ENCODE data around the gene RRP1.

Gene RRP1

DNA sequence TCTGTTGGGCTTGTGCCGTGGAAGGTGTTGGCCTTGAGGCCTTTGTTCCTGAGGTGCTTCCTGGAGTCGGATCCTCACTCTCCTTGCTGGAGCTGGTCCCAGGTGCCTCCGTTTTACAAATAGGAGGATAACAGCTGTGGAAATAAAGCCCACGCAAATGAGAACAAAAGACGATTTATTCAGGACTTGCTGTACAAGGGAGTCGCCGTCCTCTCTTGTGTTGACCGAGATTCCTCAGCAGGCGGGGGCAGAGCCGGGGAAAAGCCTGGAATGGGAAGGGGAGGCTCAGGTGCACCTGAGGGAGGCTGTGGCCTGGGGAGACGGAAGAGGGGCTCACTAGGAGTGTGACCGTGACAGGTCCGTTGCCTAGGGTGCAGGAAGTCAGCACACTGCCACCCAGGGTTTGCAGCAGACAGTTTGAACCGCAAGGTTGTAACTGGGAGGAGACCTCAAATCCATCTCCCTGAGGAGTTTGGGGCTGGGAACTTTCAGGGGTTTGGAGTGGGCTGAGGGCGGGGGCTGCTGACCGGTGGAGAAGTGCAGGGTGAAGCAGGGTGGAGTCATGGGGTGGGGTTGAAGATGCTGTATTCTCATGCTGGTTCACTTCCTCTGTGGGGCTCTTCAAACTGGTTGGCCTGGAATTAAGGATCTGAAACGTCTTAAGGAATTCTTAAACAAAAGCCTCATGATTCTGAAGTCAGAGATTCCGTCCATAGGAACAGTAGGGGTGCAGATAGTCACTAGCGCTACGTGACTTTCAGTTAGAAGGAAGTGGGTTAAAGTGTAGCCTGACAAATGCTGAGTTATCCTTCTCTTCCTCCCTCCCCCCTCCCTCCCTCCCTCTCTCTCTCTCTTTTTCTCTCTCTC lies 10.7 kb upstream of the RRP1 start:
- no peak for DNase-seq

DNA sequence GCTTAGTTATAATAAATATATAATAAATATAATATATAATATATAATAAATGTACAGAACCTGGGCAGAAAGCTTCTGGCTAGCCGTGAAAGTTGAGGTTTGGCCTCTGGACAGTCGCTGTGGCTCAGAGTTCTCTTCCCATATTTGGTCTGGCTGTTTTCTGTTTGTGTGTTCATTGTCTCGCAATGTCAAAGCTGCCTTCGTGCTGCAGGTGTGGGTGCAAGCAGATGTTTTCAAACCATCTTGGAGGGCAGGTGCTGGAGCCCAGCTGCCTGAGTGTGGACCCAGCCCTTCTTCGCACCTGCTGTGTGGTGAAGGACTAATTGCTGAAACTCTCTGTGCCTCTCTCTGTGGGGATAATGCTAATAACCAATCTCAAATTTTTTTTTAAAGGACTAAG lies 9.7 kb upstream of the RRP1 start:
- DNase-seq, result no peak

GRCh38 chr21:43781846-43782245 lies 7.5 kb upstream of the RRP1 start:
- no peak for DNase-seq

GRCh38 chr21:43782431-43783097 lies 6.8 kb upstream of the RRP1 start:
- no peak for DNase-seq

DNA sequence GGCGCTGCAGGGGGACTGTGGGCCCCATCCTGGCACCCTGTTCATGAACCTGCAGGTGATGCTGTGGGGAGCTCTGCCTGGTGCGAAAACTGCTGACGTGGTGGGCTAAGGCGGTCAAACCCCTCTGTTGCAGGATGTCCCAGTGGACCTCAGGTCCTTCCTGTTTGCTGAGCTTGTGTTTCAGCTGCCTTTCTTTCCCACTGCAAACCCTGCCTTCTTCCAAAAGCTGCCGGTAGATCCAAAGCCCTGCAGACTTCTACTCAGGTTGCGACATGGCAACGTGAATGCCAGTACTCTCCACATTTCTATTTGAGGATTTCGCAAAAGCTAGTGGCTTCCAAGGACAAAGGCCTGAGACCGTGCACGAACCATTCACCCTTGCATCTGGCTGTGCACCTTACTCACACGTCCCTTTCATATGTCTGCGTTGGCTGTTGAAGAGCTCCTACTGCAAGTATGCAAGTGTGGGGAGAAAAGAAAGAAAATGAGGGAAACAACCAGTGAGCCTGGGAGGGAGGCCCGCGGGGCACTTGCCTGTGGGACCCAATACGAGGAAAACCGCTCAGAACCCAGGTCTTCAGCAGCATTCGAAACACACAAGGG lies 6.2 kb upstream of the RRP1 start:
- DNase-seq, result no peak

- no peak for DNase-seq
Measured at GRCh38 chr21:43785134-43785533, 4.2 kb upstream of the RRP1 start.

GRCh38 chr21:43786300-43786806 lies 3.0 kb upstream of the RRP1 start:
- DNase-seq, result no peak

GRCh38 chr21:43786807-43787440 lies 2.5 kb upstream of the RRP1 start:
- no peak for DNase-seq

DNA sequence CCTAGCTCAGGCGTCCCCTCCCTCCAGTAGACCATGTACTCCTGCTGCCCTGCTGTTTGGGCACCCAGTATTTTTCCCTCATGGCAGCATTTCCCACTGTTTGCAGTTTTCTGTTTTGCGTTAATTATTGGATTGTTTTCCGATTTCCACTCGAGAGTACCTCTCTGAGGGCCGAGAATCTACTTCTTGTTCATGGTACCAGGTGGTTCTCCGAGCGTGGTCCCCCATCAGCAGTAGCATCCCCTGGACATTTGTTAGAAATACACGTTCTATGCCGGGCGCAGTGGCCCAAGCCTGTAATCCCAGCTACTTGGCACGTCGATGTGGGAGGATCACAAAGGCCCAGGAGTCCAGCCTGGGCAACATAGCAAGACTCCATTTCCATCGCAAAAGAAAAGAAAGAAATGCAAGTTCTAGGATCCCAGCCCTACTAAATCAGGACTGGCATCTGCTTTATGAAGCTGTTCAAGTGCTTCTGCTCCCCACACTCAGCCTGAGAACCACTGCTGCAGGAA lies 690 bp downstream of the RRP1 start:
- DNase-seq, result no peak

DNA sequence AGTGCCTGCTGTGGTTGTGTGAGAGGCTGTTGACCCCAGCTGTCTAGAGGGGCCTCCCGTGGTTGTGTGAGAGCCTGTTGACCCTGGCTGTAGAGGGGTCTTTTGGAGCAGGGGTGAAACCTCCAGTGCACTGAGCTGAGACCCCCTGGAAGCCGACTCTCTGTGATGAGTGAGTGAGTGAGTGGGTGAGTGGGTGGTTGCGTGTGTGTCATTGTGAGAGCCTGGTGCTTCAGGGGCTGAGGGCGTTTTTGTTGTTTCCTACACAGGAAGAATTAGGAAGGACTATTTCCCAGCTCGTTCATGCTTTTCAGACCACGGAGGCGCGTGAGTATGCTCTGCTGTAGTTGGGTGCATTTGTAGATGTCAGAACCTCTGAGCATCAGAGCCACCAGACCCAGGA lies 3.0 kb downstream of the RRP1 start:
- no peak for DNase-seq

GRCh38 chr21:43793243-43793642 lies 3.9 kb downstream of the RRP1 start:
- DNase-seq, result no peak

GRCh38 chr21:43794311-43794710 lies 4.9 kb downstream of the RRP1 start:
- no peak for DNase-seq

GRCh38 chr21:43794857-43795256 lies 5.5 kb downstream of the RRP1 start:
- no peak for DNase-seq

GRCh38 chr21:43797415-43797814 lies 8.0 kb downstream of the RRP1 start:
- DNase-seq, result no peak

- DNase-seq, result no peak
Measured at GRCh38 chr21:43797925-43798715, 8.7 kb downstream of the RRP1 start.

- no peak for DNase-seq
Measured at GRCh38 chr21:43799301-43799840, 10.0 kb downstream of the RRP1 start.

GRCh38 chr21:43800124-43800523 lies 10.7 kb downstream of the RRP1 start:
- DNase-seq, result no peak

DNA sequence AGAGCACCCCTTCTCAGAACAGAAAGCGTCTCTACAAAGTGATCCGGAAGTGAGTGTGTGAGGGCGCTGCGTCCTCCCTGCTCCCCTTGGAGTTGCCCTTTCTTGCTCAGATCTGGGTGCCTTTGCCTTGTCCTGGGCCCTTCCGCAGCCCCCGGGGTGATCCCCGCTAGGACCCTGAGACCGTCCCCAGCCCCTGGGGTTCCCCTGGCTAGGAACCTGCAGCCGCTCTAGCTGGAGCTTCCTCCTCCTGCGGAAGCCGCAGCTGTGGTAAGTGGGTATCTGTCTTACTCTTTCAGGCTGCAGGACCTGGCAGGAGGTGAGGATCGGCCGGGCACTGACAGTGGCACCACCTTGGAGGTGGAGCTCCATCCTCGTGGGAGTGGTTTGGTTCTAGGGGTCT lies 11.2 kb downstream of the RRP1 start:
- no peak for DNase-seq

- DNase-seq, result no peak
Measured at GRCh38 chr21:43801006-43801783, 11.8 kb downstream of the RRP1 start.

GRCh38 chr21:43802713-43803313 lies 13.4 kb downstream of the RRP1 start:
- DNase-seq, result no peak
